GM12891 (cell line): Measurements from ENCODE around the gene SLC22A23.

Experiments
- DNase-seq: peaks from one replicate; pipeline ENCODE4 v3.0.0; 2011; ENCODE audit warnings: low spot score; ENCODE audit not compliant: insufficient read length
- FAIRE-seq: peaks from 2 replicates; lab custom pipeline; 2011; peaks lifted over from hg19 to GRCh38; lab: Jason Lieb, UNC
- PAX5 ChIP-seq: IDR thresholded peaks from 2 replicates; pipeline ENCODE4 v1.6.1; 2011; ENCODE audit warnings: low read length, moderate library complexity, mild to moderate bottlenecking; ENCODE audit not compliant: insufficient read depth, severe bottlenecking
- POLR2A ChIP-seq: IDR thresholded peaks from 2 replicates; pipeline ENCODE4 v1.6.1; 2011; ENCODE audit warnings: low read depth, low read length, control low read depth
- POLR2AphosphoS5 ChIP-seq: IDR thresholded peaks from 2 replicates; pipeline ENCODE4 v1.6.1; 2011; ENCODE audit warnings: low read depth, low read length, control low read depth
- POU2F2 ChIP-seq: IDR thresholded peaks from 2 replicates; pipeline ENCODE4 v1.6.1; 2011; ENCODE audit warnings: low read depth, mild to moderate bottlenecking, control low read depth, low read length, moderate library complexity
- SPI1 ChIP-seq: IDR thresholded peaks from 2 replicates; pipeline ENCODE4 v1.6.1; 2011; ENCODE audit warnings: low read depth, low read length, control low read depth
- TAF1 ChIP-seq: IDR thresholded peaks from 2 replicates; pipeline ENCODE4 v1.6.1; 2011; ENCODE audit warnings: low read depth, low read length, control low read depth

Gene SLC22A23

DNA sequence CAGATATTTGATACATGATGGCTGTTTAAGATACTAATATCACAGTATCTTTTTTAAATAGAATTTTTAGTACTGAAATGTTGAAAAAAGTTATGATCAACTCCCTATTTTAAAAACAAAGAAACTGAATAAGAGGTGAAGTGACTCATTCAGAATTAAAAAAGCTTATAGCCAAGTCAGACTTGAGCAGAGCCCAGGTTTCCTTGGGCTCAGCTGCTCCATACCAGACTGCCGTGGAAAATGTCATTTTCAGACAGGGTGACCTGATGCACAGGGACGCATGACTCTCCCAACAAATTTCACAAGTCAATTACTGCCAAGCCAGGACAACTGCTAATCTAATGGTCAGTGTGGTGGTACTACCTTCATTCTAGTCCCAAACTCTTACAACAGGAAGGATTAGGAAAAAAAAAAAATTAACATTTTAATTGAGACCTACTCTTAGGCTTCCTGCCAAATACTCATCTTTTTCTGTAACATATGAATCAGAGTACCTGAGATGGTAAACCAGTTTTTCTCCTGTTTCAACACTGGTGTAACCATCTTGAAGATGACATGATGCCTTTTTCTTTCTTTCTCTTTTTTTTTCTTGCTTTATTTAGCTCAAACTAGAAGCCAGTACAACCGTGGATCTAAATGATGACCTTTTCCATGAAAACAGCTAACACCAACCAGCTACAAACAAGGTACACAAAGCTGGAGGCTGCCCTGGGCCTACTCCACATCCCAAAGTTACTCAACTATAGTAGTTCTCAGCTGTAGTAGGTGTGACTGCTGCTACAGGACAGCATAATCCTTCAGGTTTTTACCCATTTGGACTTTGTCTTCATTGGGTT, 30.5 kb downstream of the SLC22A23 start:
- FAIRE-seq (no peak), DNase-seq (no peak)
- TF ChIP-seq TAF1 = no peak
- TF ChIP-seq SPI1 = no peak
- TF ChIP-seq POLR2AphosphoS5 = no peak
- TF ChIP-seq PAX5 = no peak
- no peak for TF ChIP-seq POU2F2
- no peak for TF ChIP-seq POLR2A

DNA sequence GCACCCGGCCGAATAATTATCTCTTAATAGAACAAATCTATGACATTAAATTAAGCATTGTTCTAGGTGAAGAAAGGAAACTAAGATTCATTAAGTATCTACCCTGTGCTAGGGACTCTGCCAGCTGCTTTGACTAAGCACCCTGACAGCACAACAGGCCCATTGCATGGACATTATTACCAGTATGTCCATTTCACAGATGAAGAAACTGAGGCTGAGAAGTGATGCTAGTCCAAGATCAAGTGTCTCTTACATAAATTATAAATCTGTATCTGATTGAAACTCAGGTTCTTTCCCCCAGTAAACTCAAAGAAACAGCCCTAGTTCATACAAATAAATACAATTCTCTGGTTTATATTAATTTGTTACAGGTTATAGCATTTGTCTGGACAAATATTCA, 31.3 kb downstream of the SLC22A23 start:
- no peak for FAIRE-seq
- TF ChIP-seq SPI1 = no peak
- no peak for TF ChIP-seq POLR2AphosphoS5
- TF ChIP-seq POLR2A = no peak
- no peak for TF ChIP-seq POU2F2
- no peak for TF ChIP-seq TAF1
- no peak for TF ChIP-seq PAX5
- no peak for DNase-seq

DNA sequence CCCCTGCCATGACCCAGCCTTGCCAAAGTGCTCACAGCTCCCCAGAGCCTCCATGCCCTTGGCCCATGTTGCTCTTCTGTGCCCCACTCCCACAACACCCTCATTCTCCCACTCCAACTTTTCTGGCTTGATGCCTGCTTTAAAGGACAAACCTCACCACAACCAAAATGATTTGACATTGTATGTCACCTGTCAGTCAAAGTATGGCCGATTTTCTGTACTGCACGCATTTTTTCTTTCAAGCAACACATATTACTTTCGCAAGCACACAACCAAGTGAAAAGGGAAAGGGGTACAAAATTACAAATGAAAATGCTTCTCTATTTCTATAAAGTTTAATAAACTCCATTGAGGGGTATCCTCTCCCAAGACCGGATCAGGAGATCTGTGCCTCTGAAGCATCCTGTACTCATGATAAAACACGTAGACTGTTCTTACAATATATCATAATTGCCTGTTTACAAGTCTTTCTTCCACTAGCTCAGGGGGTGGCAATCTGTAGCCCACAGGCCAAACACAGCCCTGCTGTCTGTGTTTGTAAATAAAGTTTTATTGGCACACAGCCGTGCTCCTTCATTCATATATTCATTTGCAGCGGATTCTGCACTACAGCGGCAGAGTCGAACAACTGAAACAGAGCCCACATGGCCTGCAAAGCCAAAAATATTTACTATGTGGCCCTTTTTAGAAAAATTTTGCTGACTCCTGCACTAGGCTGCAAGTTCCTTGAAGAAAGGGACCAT, 32.5 kb downstream of the SLC22A23 start:
- DNase-seq = no peak
- FAIRE-seq = no peak
- TF ChIP-seq TAF1 (no peak), POLR2A (no peak), SPI1 (no peak), PAX5 (no peak), POU2F2 (no peak), POLR2AphosphoS5 (no peak)

GRCh38 chr6:3423439-3424184, 33.2 kb downstream of the SLC22A23 start:
- no peak for DNase-seq
- TF ChIP-seq PAX5 (no peak), POLR2AphosphoS5 (no peak)
- FAIRE-seq = no peak

DNA sequence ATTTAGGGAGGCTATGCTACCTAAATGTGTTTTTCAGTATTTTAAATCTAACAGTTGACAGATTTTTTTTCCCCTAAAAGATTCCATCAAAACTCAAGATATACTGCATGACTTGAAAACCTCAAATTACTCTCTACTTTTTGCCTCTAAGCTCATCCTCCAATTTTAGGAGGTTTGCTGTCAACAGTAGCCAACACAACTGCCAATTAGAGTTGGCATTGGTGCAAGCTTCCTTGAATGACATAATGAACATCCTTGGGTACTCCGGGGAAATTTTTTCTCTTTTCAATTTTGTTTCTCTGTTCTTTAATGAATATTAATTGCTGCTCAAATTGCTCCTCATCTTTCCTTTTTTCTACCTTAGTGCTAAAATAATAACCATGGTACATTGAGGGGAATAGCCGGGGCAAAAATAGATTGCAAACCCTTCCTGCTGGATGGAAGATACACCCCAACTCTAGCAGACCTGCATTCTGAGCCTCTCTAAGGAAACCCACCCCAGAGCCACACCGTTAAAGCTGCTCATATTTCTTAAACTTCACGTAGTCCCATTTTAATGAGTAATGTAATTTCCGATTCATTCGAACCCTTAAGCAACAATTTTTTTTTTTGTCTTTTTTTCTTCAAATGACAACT, 34.3 kb downstream of the SLC22A23 start:
- DNase-seq = no peak
- TF ChIP-seq POU2F2 = no peak
- no peak for TF ChIP-seq TAF1
- no peak for TF ChIP-seq POLR2A
- no peak for TF ChIP-seq SPI1
- TF ChIP-seq PAX5 = no peak
- no peak for TF ChIP-seq POLR2AphosphoS5
- no peak for FAIRE-seq

GRCh38 chr6:3421791-3422434, 34.9 kb downstream of the SLC22A23 start:
- FAIRE-seq (no peak), DNase-seq (no peak)
- peak; percentile 78 for TF ChIP-seq SPI1
- no peak for TF ChIP-seq POLR2A

- no peak for FAIRE-seq
- DNase-seq = no peak
- no peak for TF ChIP-seq POLR2AphosphoS5
- TF ChIP-seq SPI1 = no peak
Observed at GRCh38 chr6:3421143-3421542, 35.7 kb downstream of the SLC22A23 start.

DNA sequence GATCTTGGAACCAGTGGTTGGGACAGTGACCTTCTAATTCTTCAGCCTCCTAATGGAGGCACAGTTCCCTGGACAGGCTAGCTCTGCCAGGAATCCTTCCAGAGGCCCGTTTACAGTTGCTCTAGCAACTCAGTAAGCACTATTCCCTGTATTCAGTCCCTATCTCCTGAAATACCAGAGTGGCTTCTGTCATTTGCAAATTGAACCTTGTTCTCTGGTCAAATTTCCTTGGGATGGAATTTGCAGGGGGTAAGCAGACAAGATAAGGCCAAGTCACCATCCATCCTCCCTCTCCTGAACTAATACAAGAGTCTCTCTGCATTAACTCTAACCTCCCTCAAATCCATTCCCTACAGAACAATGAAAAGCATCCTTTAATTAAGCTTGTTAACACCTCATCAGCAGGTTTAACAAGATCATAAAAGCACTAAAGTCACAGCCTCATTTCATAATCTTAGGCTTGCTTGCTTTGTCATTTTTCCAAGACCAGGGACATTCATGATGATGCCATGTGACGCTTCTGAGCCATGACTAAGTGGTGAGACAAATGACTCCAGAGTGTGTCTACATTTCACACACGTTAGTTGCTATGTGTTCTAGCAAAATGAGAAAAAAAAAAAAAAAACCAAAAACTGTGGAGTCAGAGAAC, 37.1 kb downstream of the SLC22A23 start:
- FAIRE-seq (no peak), DNase-seq (no peak)
- TF ChIP-seq TAF1 = no peak
- no peak for TF ChIP-seq PAX5

- FAIRE-seq (no peak), DNase-seq (no peak)
- TF ChIP-seq POU2F2 (no peak), TAF1 (no peak), SPI1 (no peak), PAX5 (no peak), POLR2AphosphoS5 (no peak), POLR2A (no peak)
Observed at GRCh38 chr6:3418496-3419060, 38.3 kb downstream of the SLC22A23 start.
